Caco-2 (cell line): ENCODE data around the gene LSM14A. TPM values are rescaled to one million over a fixed set of nuclear protein-coding genes. Genes with fewer than 3 reads are reported as not detected.

Experiments
- BruUV-seq: library from RNA; stranded (reverse); fragments of 400-500 nt; replicated peaks from 2 replicates; lab custom pipeline; 2021; lab: Mats Ljungman, UMichigan
- CTCF ChIA-PET: fragments of 300-600 bp; sonication (Branson Sonifier 250); formaldehyde crosslinking; loops from one replicate; lab custom pipeline; 2022; ENCODE audit warnings: antibody characterized with exemption; lab: Charles Lee
- POLR2A ChIA-PET: fragments of 300-600 bp; sonication (Branson Sonifier 250); formaldehyde crosslinking; loops from one replicate; lab custom pipeline; 2022; ENCODE audit warnings: antibody characterized with exemption; lab: Charles Lee
- DNase-seq, 2 experiments: peaks; one replicate each; pipeline versions ENCODE4 v3.0.0 to v3.0.0-alpha.2; 2020 to 2022
- H3K27me3 ChIP-seq: replicated peaks from 2 replicates; pipeline ENCODE4 v1.6.0; 2011; ENCODE audit warnings: low read length; ENCODE audit not compliant: control insufficient read depth, insufficient read depth
- H3K36me3 ChIP-seq: 2 replicates; pipeline ENCODE4 v1.5.1; 2011; ENCODE audit warnings: low read length; ENCODE audit not compliant: control insufficient read depth, insufficient read depth
- H3K4me1 ChIP-seq: fragments of 250-450 bp; sonication (Bioruptor Pico); 2 replicates; pipeline ENCODE4 v1.5.1; 2020; ENCODE audit warnings: mild to moderate bottlenecking
- H3K4me3 ChIP-seq: 2 replicates; pipeline ENCODE4 v1.5.1; 2011; ENCODE audit warnings: low read depth, mild to moderate bottlenecking, control low read depth, low read length
- H3K9me3 ChIP-seq: fragments of 250-450 bp; sonication (Bioruptor Pico); 2 replicates; pipeline ENCODE4 v1.5.1; 2020; ENCODE audit warnings: mild to moderate bottlenecking, moderate library complexity
- H3K27ac Mint-ChIP-seq: one replicate; pipeline ENCODE4 v1.8.0; 2022; ENCODE audit warnings: mixed read lengths; ENCODE audit not compliant: unreplicated experiment
- H3K27me3 Mint-ChIP-seq: one replicate; pipeline ENCODE4 v1.8.0; 2022; ENCODE audit warnings: mixed read lengths; ENCODE audit not compliant: insufficient read depth, unreplicated experiment
- H3K36me3 Mint-ChIP-seq: one replicate; pipeline ENCODE4 v1.8.0; 2022; ENCODE audit warnings: mild to moderate bottlenecking, mixed read lengths; ENCODE audit not compliant: insufficient read depth, unreplicated experiment
- H3K4me1 Mint-ChIP-seq: one replicate; pipeline ENCODE4 v1.8.0; 2022; ENCODE audit warnings: low read depth, mixed read lengths; ENCODE audit not compliant: unreplicated experiment
- H3K4me3 Mint-ChIP-seq: one replicate; pipeline ENCODE4 v1.8.0; 2022; ENCODE audit warnings: mild to moderate bottlenecking, moderate library complexity, mixed read lengths; ENCODE audit not compliant: unreplicated experiment
- H3K9me3 Mint-ChIP-seq: one replicate; pipeline ENCODE4 v1.8.0; 2022; ENCODE audit warnings: mixed read lengths; ENCODE audit not compliant: unreplicated experiment
- intact Hi-C: fragments of 100-400 bp; cut with micrococcal nuclease; formaldehyde crosslinking; loops from one replicate; pipeline ENCODE4 v1.10.0; 2022; ENCODE audit not compliant: unreplicated experiment
- total RNA-seq: library from RNA; stranded (reverse); gene quantifications from 2 replicates; pipeline ENCODE4 v1.2.3, GENCODE V29; 2022
- TF ChIP-seq, protein P1 (sequence below), 2 experiments: fragments of 200-600 bp in 1 of 2; IDR thresholded peaks; 1 replicate in 1 of 2; 2 replicates in 1 of 2; pipeline versions ENCODE4 v1.5.1 to v1.8.0; 2011 to 2022; ENCODE audit warnings: antibody characterized with exemption in 1 of 2, control low read depth in 1 of 2, inconsistent platforms in 1 of 2, low read depth in 1 of 2, low read length in 1 of 2, mild to moderate bottlenecking in 1 of 2, moderate library complexity in 1 of 2; ENCODE audit not compliant: insufficient read depth in 1 of 2, severe bottlenecking in 1 of 2, unreplicated experiment in 1 of 2

Gene LSM14A
- total RNA-seq, 1 experiment from 2014 or later, result 233 TPM

DNA sequence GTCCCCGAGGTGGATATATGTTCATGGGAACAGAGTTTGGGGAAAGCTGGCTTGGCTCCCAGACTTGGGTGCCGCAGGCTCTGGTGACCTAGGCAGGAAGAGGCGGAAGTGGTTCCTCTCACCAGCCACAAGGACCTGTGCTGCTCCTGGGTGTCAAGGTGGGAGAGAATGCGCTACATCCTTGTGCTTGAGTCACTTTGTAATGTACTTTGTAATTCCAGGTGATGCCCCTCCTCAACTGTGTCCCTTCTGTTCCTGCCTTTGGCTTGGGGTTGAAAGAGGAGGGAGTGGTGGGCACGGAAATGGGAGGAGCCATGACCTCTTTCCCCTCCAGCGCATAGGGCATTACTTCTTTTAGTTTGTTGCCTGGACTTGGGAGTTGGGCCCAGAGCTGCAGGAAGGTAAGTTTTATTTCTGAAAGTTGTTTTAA is 92.9 kb downstream of the LSM14A start:
- no peaks in the 10 kb centered on the region for H3K27me3 Mint-ChIP-seq
- H3K36me3 Mint-ChIP-seq, result peaks cover 25% of the 10 kb centered on the region
- Histone ChIP-seq H3K4me1 (peaks cover 33% of the 10 kb centered on the region), H3K27me3 (no peaks in the 10 kb centered on the region), H3K4me3 (no peak overlapping the region), H3K9me3 (no peaks in the 10 kb centered on the region), H3K36me3 (no peaks in the 10 kb centered on the region)
- TF ChIP-seq, protein P1, sequence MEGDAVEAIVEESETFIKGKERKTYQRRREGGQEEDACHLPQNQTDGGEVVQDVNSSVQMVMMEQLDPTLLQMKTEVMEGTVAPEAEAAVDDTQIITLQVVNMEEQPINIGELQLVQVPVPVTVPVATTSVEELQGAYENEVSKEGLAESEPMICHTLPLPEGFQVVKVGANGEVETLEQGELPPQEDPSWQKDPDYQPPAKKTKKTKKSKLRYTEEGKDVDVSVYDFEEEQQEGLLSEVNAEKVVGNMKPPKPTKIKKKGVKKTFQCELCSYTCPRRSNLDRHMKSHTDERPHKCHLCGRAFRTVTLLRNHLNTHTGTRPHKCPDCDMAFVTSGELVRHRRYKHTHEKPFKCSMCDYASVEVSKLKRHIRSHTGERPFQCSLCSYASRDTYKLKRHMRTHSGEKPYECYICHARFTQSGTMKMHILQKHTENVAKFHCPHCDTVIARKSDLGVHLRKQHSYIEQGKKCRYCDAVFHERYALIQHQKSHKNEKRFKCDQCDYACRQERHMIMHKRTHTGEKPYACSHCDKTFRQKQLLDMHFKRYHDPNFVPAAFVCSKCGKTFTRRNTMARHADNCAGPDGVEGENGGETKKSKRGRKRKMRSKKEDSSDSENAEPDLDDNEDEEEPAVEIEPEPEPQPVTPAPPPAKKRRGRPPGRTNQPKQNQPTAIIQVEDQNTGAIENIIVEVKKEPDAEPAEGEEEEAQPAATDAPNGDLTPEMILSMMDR (IDR thresholded peaks at IDR 0.05; ENCODE audit: insufficient read depth in 1 of 2, low read depth in 1 of 2, low read length in 1 of 2, severe bottlenecking in 1 of 2, unreplicated experiment in 1 of 2), result no peak
- no peak for DNase-seq
- ChIA-PET POLR2A (no interaction called here), CTCF (no interaction called here)
- no peaks in the 10 kb centered on the region for H3K9me3 Mint-ChIP-seq
- no TSS peak for BruUV-seq
- H3K27ac Mint-ChIP-seq, result no peak overlapping the region
- H3K4me1 Mint-ChIP-seq, result peaks cover 19% of the 10 kb centered on the region
- intact Hi-C loops, result no loop called here
- H3K4me3 Mint-ChIP-seq, result no peak overlapping the region

DNA sequence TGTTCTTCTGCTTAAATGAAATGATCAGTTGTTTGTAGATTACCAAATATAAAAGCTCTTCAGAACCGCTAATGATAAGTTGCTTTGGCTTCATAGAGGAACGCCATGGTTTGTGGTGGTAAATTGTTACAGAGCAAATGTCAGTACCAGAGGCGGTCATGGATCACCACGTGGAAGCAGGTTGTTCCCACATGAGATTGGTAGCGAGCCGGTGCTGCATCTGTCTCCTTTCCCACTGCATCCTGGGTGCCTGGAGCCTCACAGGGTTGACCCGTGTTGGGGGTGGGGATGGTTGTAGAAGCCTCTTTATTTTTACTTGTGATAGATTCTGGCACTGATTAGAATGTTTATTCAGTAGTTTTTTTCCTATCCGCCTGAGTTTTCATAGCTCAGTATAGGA is 96.8 kb downstream of the LSM14A start:
- peaks cover 15% of the 10 kb centered on the region for H3K4me1 Mint-ChIP-seq
- POLR2A ChIA-PET, result no interaction called here
- Histone ChIP-seq H3K27me3 (no peaks in the 10 kb centered on the region), H3K4me3 (no peak overlapping the region), H3K4me1 (peaks cover 12% of the 10 kb centered on the region), H3K36me3 (no peaks in the 10 kb centered on the region), H3K9me3 (no peaks in the 10 kb centered on the region)
- TF ChIP-seq, protein P1 (IDR thresholded peaks at IDR 0.05; ENCODE audit: insufficient read depth in 1 of 2, low read depth in 1 of 2, low read length in 1 of 2, severe bottlenecking in 1 of 2, unreplicated experiment in 1 of 2), result no peak
- no peaks in the 10 kb centered on the region for H3K9me3 Mint-ChIP-seq
- BruUV-seq, result no TSS peak
- no peak overlapping the region for H3K4me3 Mint-ChIP-seq
- intact Hi-C loops, result no loop called here
- H3K27me3 Mint-ChIP-seq, result no peaks in the 10 kb centered on the region
- H3K27ac Mint-ChIP-seq, result no peak overlapping the region
- CTCF ChIA-PET, result no interaction called here
- no peak for DNase-seq
- peaks cover 20% of the 10 kb centered on the region for H3K36me3 Mint-ChIP-seq

DNA sequence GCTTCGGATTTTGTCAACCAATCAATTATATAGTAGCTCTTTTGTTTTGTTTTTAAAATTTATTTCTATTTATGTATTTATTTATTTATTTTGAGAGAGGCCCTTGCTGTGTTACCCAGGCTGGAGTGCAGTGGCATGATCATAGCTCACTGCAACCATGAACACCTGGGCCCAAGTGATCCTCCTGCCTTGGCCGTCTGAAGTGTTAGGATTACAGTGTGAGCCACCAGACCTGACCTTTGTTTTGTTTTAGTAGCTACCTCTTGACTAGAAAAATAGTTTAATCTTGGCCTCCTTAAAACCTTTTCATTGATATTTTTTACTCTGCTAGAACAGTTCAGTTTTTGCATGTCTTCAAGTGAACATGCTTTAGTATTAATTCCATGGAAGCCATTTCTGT is 97.2 kb downstream of the LSM14A start:
- DNase-seq, result no peak
- TF ChIP-seq, protein P1 (IDR thresholded peaks at IDR 0.05; ENCODE audit: insufficient read depth in 1 of 2, low read depth in 1 of 2, low read length in 1 of 2, severe bottlenecking in 1 of 2, unreplicated experiment in 1 of 2), result no peak
- peak overlapping the region; percentile 53 for H3K27ac Mint-ChIP-seq
- peaks cover 20% of the 10 kb centered on the region for H3K4me1 Mint-ChIP-seq
- Histone ChIP-seq H3K4me3 (no peak overlapping the region), H3K4me1 (peaks cover 17% of the 10 kb centered on the region), H3K9me3 (no peaks in the 10 kb centered on the region), H3K27me3 (no peaks in the 10 kb centered on the region), H3K36me3 (no peaks in the 10 kb centered on the region)
- no TSS peak for BruUV-seq
- ChIA-PET POLR2A (no interaction called here), CTCF (no interaction called here)
- H3K9me3 Mint-ChIP-seq, result no peaks in the 10 kb centered on the region
- no peak overlapping the region for H3K4me3 Mint-ChIP-seq
- H3K36me3 Mint-ChIP-seq, result peaks cover 18% of the 10 kb centered on the region
- no peaks in the 10 kb centered on the region for H3K27me3 Mint-ChIP-seq
- intact Hi-C loops, result no loop called here
